Measurements from ENCODE around the gene ATP10B.

DNA sequence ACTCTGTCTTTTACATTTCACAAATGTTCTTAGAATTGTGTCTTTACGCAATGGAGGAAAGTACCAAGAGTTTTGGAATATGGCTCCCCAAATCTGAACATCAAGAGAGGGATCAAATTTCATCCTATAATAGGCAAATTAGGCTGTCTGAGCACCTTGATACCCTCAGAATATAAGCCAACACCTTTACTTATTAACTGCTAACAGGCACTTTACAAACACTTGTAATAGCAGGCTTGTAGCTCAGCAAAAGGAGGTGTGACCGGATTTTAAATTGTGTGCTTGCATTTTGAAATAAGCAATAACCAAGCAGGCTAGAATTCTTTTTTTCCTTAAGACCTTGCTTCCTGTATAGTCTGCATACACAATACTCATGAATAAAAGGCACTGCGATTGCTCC, 92.0 kb downstream of the ATP10B start:
- TF ChIP-seq, protein P1, sequence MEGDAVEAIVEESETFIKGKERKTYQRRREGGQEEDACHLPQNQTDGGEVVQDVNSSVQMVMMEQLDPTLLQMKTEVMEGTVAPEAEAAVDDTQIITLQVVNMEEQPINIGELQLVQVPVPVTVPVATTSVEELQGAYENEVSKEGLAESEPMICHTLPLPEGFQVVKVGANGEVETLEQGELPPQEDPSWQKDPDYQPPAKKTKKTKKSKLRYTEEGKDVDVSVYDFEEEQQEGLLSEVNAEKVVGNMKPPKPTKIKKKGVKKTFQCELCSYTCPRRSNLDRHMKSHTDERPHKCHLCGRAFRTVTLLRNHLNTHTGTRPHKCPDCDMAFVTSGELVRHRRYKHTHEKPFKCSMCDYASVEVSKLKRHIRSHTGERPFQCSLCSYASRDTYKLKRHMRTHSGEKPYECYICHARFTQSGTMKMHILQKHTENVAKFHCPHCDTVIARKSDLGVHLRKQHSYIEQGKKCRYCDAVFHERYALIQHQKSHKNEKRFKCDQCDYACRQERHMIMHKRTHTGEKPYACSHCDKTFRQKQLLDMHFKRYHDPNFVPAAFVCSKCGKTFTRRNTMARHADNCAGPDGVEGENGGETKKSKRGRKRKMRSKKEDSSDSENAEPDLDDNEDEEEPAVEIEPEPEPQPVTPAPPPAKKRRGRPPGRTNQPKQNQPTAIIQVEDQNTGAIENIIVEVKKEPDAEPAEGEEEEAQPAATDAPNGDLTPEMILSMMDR (IDR thresholded peaks at IDR 0.05) = no peak
- no peak for TF ChIP-seq POLR2A (IDR thresholded peaks at IDR 0.05)
